Muscle layer of colon (tissue), 2 donors: ENCODE data around the gene WNK3.

Source experiments
- H3K27ac ChIP-seq: one replicate; pipeline ENCODE4 v1.7.0; 2013; ENCODE audit warnings: low read depth, mild to moderate bottlenecking, low read length, moderate library complexity
- H3K27me3 ChIP-seq, 2 donors: one replicate each; pipeline ENCODE4 v1.7.0; 2013; ENCODE audit warnings: low read length in 2 of 2, mild to moderate bottlenecking in 2 of 2; ENCODE audit not compliant: insufficient read depth in 2 of 2, control insufficient read depth in 1 of 2
- H3K36me3 ChIP-seq: one replicate; pipeline ENCODE4 v1.7.0; 2013; ENCODE audit warnings: mild to moderate bottlenecking, low read length; ENCODE audit not compliant: insufficient read depth
- H3K4me1 ChIP-seq: one replicate; pipeline ENCODE4 v1.7.0; 2013; ENCODE audit warnings: mild to moderate bottlenecking, low read length; ENCODE audit not compliant: insufficient read depth
- H3K4me3 ChIP-seq, 2 donors: one replicate each; pipeline ENCODE4 v1.7.0; 2013; ENCODE audit warnings: low read length in 2 of 2, low read depth in 1 of 2, mild to moderate bottlenecking in 1 of 2, moderate library complexity in 1 of 2
- H3K9ac ChIP-seq: one replicate; pipeline ENCODE4 v1.7.0; 2013; ENCODE audit warnings: low read length
- H3K9me3 ChIP-seq: one replicate; pipeline ENCODE4 v1.7.0; 2013; ENCODE audit warnings: mild to moderate bottlenecking, low read length
- donor health status: abdominal sarcoma.
- donor health status: Adenocarcinoma of cecum.

WNK3 gene

GRCh38 chrX:54306379-54306778, 51.5 kb downstream of the WNK3 start:
- no peak overlapping the region for H3K27ac ChIP-seq
- no peaks in the 10 kb centered on the region for H3K4me1 ChIP-seq
- H3K9me3 ChIP-seq = no peaks in the 10 kb centered on the region
- H3K4me3 ChIP-seq = no peak overlapping the region
- no peak overlapping the region for H3K9ac ChIP-seq
- H3K27me3 ChIP-seq = no peaks in the 10 kb centered on the region
- no peaks in the 10 kb centered on the region for H3K36me3 ChIP-seq

GRCh38 chrX:54301516-54301915, 56.3 kb downstream of the WNK3 start:
- Histone ChIP-seq H3K4me1 (no peaks in the 10 kb centered on the region), H3K27ac (no peak overlapping the region), H3K27me3 (no peaks in the 10 kb centered on the region), H3K36me3 (no peaks in the 10 kb centered on the region), H3K9ac (no peak overlapping the region), H3K9me3 (no peaks in the 10 kb centered on the region), H3K4me3 (no peak overlapping the region)

- Histone ChIP-seq H3K9me3 (no peaks in the 10 kb centered on the region), H3K9ac (no peak overlapping the region), H3K27ac (no peak overlapping the region), H3K27me3 (no peaks in the 10 kb centered on the region), H3K36me3 (no peaks in the 10 kb centered on the region), H3K4me3 (no peak overlapping the region), H3K4me1 (no peaks in the 10 kb centered on the region)
Observed at GRCh38 chrX:54294306-54294705, 63.5 kb downstream of the WNK3 start.

GRCh38 chrX:54292755-54293154, 65.1 kb downstream of the WNK3 start:
- Histone ChIP-seq H3K27ac (no peak overlapping the region), H3K9me3 (no peaks in the 10 kb centered on the region), H3K27me3 (no peaks in the 10 kb centered on the region), H3K9ac (no peak overlapping the region), H3K4me3 (no peak overlapping the region), H3K4me1 (no peaks in the 10 kb centered on the region), H3K36me3 (no peaks in the 10 kb centered on the region)

GRCh38 chrX:54291758-54292157, 66.1 kb downstream of the WNK3 start:
- Histone ChIP-seq H3K9me3 (no peaks in the 10 kb centered on the region), H3K27ac (no peak overlapping the region), H3K4me3 (no peak overlapping the region), H3K9ac (no peak overlapping the region), H3K4me1 (no peaks in the 10 kb centered on the region), H3K27me3 (no peaks in the 10 kb centered on the region), H3K36me3 (no peaks in the 10 kb centered on the region)

- Histone ChIP-seq H3K9me3 (no peaks in the 10 kb centered on the region), H3K4me3 (no peak overlapping the region), H3K27me3 (no peaks in the 10 kb centered on the region), H3K4me1 (no peaks in the 10 kb centered on the region), H3K36me3 (no peaks in the 10 kb centered on the region), H3K9ac (no peak overlapping the region), H3K27ac (no peak overlapping the region)
Observed at GRCh38 chrX:54288968-54289367, 68.9 kb downstream of the WNK3 start.

- H3K27ac ChIP-seq = no peak overlapping the region
- H3K27me3 ChIP-seq = no peaks in the 10 kb centered on the region
Observed at GRCh38 chrX:54288277-54288676, 69.6 kb downstream of the WNK3 start.

GRCh38 chrX:54281676-54282075, 76.2 kb downstream of the WNK3 start:
- H3K27ac ChIP-seq = no peak overlapping the region
- no peaks in the 10 kb centered on the region for H3K36me3 ChIP-seq
- no peak overlapping the region for H3K4me3 ChIP-seq
- no peaks in the 10 kb centered on the region for H3K27me3 ChIP-seq
- H3K9me3 ChIP-seq = no peaks in the 10 kb centered on the region
- H3K4me1 ChIP-seq = no peaks in the 10 kb centered on the region
- H3K9ac ChIP-seq = no peak overlapping the region

More at GRCh38 chrX:54288277-54288676, 69.6 kb downstream of the WNK3 start:
- Histone ChIP-seq H3K4me3 (no peak overlapping the region), H3K9me3 (no peaks in the 10 kb centered on the region), H3K36me3 (no peaks in the 10 kb centered on the region), H3K4me1 (no peaks in the 10 kb centered on the region), H3K9ac (no peak overlapping the region)

GRCh38 chrX:54280466-54280865, 77.4 kb downstream of the WNK3 start:
- Histone ChIP-seq H3K9me3 (no peaks in the 10 kb centered on the region), H3K27me3 (no peaks in the 10 kb centered on the region), H3K4me3 (no peak overlapping the region), H3K9ac (no peak overlapping the region), H3K36me3 (no peaks in the 10 kb centered on the region), H3K27ac (no peak overlapping the region), H3K4me1 (no peaks in the 10 kb centered on the region)

GRCh38 chrX:54271664-54272063, 86.2 kb downstream of the WNK3 start:
- no peak overlapping the region for H3K27ac ChIP-seq

GRCh38 chrX:54248309-54248708, 109.5 kb downstream of the WNK3 start:
- Histone ChIP-seq H3K4me1 (no peaks in the 10 kb centered on the region), H3K27ac (no peak overlapping the region), H3K36me3 (no peaks in the 10 kb centered on the region), H3K9ac (no peak overlapping the region), H3K9me3 (no peaks in the 10 kb centered on the region), H3K4me3 (no peak overlapping the region), H3K27me3 (peaks cover 0 to 4% of the 10 kb centered on the region in 2 donors)

More at GRCh38 chrX:54271664-54272063, 86.2 kb downstream of the WNK3 start:
- no peaks in the 10 kb centered on the region for H3K9me3 ChIP-seq
- no peak overlapping the region for H3K4me3 ChIP-seq
- H3K36me3 ChIP-seq = no peaks in the 10 kb centered on the region
- no peaks in the 10 kb centered on the region for H3K4me1 ChIP-seq
- H3K9ac ChIP-seq = no peak overlapping the region
- no peaks in the 10 kb centered on the region for H3K27me3 ChIP-seq

GRCh38 chrX:54246866-54247265, 111.0 kb downstream of the WNK3 start:
- no peak overlapping the region for H3K27ac ChIP-seq
- no peaks in the 10 kb centered on the region for H3K36me3 ChIP-seq

More at GRCh38 chrX:54246866-54247265, 111.0 kb downstream of the WNK3 start:
- peaks cover 0 to 4% of the 10 kb centered on the region in 2 donors for H3K27me3 ChIP-seq
- H3K4me3 ChIP-seq = no peak overlapping the region
- H3K9ac ChIP-seq = no peak overlapping the region
- no peaks in the 10 kb centered on the region for H3K4me1 ChIP-seq
- no peaks in the 10 kb centered on the region for H3K9me3 ChIP-seq
